Lower leg skin (tissue), 4 donors: Measurements from ENCODE around the gene EHMT1. TPM values are rescaled to one million over a fixed set of nuclear protein-coding genes. Genes with fewer than 3 reads are reported as not detected.

Source experiments
- DNase-seq, 2 donors: peaks; one replicate each; pipeline ENCODE4 v3.0.0-alpha.2; 2019; ENCODE audit warnings: low spot score in 2 of 2
- H3K4me3 ChIP-seq: fragments of 200-600 bp; sonication (generic); 2 replicates; pipeline ENCODE4 v1.5.1; 2017; ENCODE audit warnings: mild to moderate bottlenecking, low read depth; ENCODE audit not compliant: poor library complexity, severe bottlenecking
- CTCF ChIP-seq, 3 donors: fragments of 450-650 bp; IDR thresholded peaks; one replicate each; pipeline ENCODE4 v1.5.1; 2016; ENCODE audit warnings: antibody characterized with exemption in 3 of 3, mild to moderate bottlenecking in 3 of 3, moderate library complexity in 2 of 3
- POLR2A ChIP-seq, 2 donors: fragments of 450-650 bp; IDR thresholded peaks; one replicate each; pipeline ENCODE4 v1.6.1; 2016 to 2017; ENCODE audit warnings: antibody characterized with exemption in 2 of 2, mild to moderate bottlenecking in 1 of 2, moderate library complexity in 1 of 2
- WGBS, 2 donors: methylation state at CpG; one replicate each; pipeline ENCODE4 v1.1.5; 2018; 5-methylcytosine and 5-hydroxymethylcytosine counted together
- intact Hi-C: fragments of 100-400 bp; cut with DNase I; formaldehyde crosslinking; loops from one replicate; pipeline ENCODE4 v1.15.0; 2023; ENCODE audit warnings: low total_unique reads
- total RNA-seq, 4 donors: library from RNA; depleted of rRNA; stranded (reverse); fragments of >200 nt; gene quantifications; one replicate each; pipeline ENCODE4 v1.1.0, GENCODE V29; 2016

The EHMT1 gene
- total RNA-seq, 4 donors from 2014 or later: 64.2 to 128 (median 73.2) TPM

GRCh38 chr9:137650259-137650658 lies 31.5 kb downstream of the EHMT1 start:
- no peak overlapping the region for H3K4me3 ChIP-seq
- TF ChIP-seq CTCF (IDR thresholded peaks at IDR 0.05) (no peak), POLR2A (IDR thresholded peaks at IDR 0.05) (no peak)
- no peak for DNase-seq
- intact Hi-C loops: no loop called here
- WGBS, 2 donors: 71 to 73% methylated on average over 2 of the region's 2 CpGs

GRCh38 chr9:137650779-137651178 lies 32.0 kb downstream of the EHMT1 start:
- intact Hi-C loops: no loop called here
- H3K4me3 ChIP-seq: no peak overlapping the region
- no peak for DNase-seq
- 94 to 97% methylated on average over 7 of the region's 7 CpGs for WGBS, 2 donors
- TF ChIP-seq POLR2A (IDR thresholded peaks at IDR 0.05): no peak
- no peak for TF ChIP-seq CTCF (IDR thresholded peaks at IDR 0.05)

GRCh38 chr9:137656416-137656815 lies 37.6 kb downstream of the EHMT1 start:
- H3K4me3 ChIP-seq: no peak overlapping the region
- WGBS, 2 donors: 98% methylated on average over 6 of the region's 6 CpGs
- no peak for DNase-seq
- no peak for TF ChIP-seq POLR2A (IDR thresholded peaks at IDR 0.05)
- TF ChIP-seq CTCF (IDR thresholded peaks at IDR 0.05): no peak
- intact Hi-C loops: no loop called here

- intact Hi-C loops: no loop called here
- TF ChIP-seq CTCF (IDR thresholded peaks at IDR 0.05) (no peak), POLR2A (IDR thresholded peaks at IDR 0.05) (no peak)
- DNase-seq: no peak
- 84 to 85% methylated on average over 2 of the region's 2 CpGs for WGBS, 2 donors
- H3K4me3 ChIP-seq: no peak overlapping the region
Measured at GRCh38 chr9:137657606-137658005, 38.8 kb downstream of the EHMT1 start.

- 77 to 91% methylated on average over 2 of the region's 2 CpGs for WGBS, 2 donors
- DNase-seq: no peak
- intact Hi-C loops: no loop called here
- H3K4me3 ChIP-seq: no peak overlapping the region
- TF ChIP-seq CTCF (IDR thresholded peaks at IDR 0.05) (no peak), POLR2A (IDR thresholded peaks at IDR 0.05) (no peak)
Measured at GRCh38 chr9:137658781-137659180, 40.0 kb downstream of the EHMT1 start.

GRCh38 chr9:137660144-137660543 lies 41.3 kb downstream of the EHMT1 start:
- DNase-seq: no peak
- WGBS, 2 donors: 81 to 83% methylated on average over 4 of the region's 4 CpGs
- intact Hi-C loops: no loop called here
- TF ChIP-seq CTCF (IDR thresholded peaks at IDR 0.05) (no peak), POLR2A (IDR thresholded peaks at IDR 0.05) (no peak)
- H3K4me3 ChIP-seq: no peak overlapping the region
